ENCODE results near the gene PFDN4.

The PFDN4 gene

DNA sequence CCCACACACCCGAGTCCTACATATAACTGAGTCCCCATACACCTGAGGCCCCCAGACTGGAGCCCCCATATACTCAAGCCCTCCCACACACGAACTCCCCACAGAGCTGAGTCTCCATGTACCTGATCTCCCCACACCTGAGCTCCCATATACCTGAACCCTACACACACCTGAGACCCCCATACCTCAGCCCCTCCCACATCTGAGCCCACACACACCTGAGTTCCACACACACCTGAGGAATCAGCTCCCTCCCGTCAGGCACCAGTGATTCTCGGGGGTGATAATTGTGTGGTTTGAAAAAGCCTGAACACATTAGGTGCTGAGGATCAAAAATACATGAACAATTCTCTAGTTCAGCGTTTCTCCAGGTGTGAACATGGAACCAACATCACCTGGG is 15.4 kb downstream of the PFDN4 start:
- CTCF ChIA-PET = interaction anchor here (0.6 kb wide), 1 partner anchor 426 kb away, joined by 4 read pairs; no protein-coding TSS in a partner anchor
- Histone ChIP-seq H3K9me3 (ENCODE audit: control insufficient read depth, insufficient read depth, low read depth, low read length) (no peaks in the 10 kb centered on the region), H3K27ac (ENCODE audit: extremely low read depth, low read depth, low read length) (no peak overlapping the region), H3K36me3 (ENCODE audit: control insufficient read depth in 2 of 2, insufficient read depth in 1 of 2, low read length in 2 of 2) (peaks cover 0 to 4% of the 10 kb centered on the region in 2 experiments; a peak in 2 of 3 replicates), H3K4me1 (ENCODE audit: control insufficient read depth, insufficient read depth, low read length) (no peaks in the 10 kb centered on the region), H3K4me3 (ENCODE audit: low read depth, low read length) (no peak overlapping the region)
- TF ChIP-seq, protein P1, sequence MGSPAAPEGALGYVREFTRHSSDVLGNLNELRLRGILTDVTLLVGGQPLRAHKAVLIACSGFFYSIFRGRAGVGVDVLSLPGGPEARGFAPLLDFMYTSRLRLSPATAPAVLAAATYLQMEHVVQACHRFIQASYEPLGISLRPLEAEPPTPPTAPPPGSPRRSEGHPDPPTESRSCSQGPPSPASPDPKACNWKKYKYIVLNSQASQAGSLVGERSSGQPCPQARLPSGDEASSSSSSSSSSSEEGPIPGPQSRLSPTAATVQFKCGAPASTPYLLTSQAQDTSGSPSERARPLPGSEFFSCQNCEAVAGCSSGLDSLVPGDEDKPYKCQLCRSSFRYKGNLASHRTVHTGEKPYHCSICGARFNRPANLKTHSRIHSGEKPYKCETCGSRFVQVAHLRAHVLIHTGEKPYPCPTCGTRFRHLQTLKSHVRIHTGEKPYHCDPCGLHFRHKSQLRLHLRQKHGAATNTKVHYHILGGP (tag by site-specific recombination; IDR thresholded peaks at IDR 0.05) = no peak
- no peak for TF ChIP-seq ZNF510 (tag by site-specific recombination; IDR thresholded peaks at IDR 0.05; ENCODE audit: insufficient replicate concordance)
- no peak for TF ChIP-seq ZNF571 (tag by site-specific recombination; IDR thresholded peaks at IDR 0.05)
- no peak for TF ChIP-seq ZNF23 (tag by site-specific recombination; IDR thresholded peaks at IDR 0.05; ENCODE audit: borderline replicate concordance)
- no peak for TF ChIP-seq ZBTB20 (tag by site-specific recombination; IDR thresholded peaks at IDR 0.05)
- TF ChIP-seq ZNF585B (tag by site-specific recombination; IDR thresholded peaks at IDR 0.05) = no peak
- TF ChIP-seq, protein P2, sequence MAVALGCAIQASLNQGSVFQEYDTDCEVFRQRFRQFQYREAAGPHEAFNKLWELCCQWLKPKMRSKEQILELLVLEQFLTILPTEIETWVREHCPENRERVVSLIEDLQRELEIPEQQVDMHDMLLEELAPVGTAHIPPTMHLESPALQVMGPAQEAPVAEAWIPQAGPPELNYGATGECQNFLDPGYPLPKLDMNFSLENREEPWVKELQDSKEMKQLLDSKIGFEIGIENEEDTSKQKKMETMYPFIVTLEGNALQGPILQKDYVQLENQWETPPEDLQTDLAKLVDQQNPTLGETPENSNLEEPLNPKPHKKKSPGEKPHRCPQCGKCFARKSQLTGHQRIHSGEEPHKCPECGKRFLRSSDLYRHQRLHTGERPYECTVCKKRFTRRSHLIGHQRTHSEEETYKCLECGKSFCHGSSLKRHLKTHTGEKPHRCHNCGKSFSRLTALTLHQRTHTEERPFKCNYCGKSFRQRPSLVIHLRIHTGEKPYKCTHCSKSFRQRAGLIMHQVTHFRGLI (tag by site-specific recombination; IDR thresholded peaks at IDR 0.05) = no peak
- TF ChIP-seq, protein P3, sequence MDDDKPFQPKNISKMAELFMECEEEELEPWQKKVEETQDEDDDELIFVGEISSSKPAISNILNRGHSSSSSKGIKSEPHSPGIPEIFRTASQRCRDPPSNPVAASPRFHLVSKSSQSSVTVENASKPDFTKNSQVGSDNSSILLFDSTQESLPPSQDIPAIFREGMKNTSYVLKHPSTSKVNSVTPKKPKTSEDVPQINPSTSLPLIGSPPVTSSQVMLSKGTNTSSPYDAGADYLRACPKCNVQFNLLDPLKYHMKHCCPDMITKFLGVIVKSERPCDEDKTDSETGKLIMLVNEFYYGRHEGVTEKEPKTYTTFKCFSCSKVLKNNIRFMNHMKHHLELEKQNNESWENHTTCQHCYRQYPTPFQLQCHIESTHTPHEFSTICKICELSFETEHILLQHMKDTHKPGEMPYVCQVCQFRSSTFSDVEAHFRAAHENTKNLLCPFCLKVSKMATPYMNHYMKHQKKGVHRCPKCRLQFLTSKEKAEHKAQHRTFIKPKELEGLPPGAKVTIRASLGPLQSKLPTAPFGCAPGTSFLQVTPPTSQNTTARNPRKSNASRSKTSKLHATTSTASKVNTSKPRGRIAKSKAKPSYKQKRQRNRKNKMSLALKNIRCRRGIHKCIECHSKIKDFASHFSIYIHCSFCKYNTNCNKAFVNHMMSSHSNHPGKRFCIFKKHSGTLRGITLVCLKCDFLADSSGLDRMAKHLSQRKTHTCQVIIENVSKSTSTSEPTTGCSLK (tag by site-specific recombination; IDR thresholded peaks at IDR 0.05) = no peak
- no peak for TF ChIP-seq ZNF777 (tag by site-specific recombination; IDR thresholded peaks at IDR 0.05; ENCODE audit: borderline replicate concordance)
- no peak for TF ChIP-seq SCRT2 (tag by site-specific recombination; IDR thresholded peaks at IDR 0.05)
- TF ChIP-seq, protein P4, sequence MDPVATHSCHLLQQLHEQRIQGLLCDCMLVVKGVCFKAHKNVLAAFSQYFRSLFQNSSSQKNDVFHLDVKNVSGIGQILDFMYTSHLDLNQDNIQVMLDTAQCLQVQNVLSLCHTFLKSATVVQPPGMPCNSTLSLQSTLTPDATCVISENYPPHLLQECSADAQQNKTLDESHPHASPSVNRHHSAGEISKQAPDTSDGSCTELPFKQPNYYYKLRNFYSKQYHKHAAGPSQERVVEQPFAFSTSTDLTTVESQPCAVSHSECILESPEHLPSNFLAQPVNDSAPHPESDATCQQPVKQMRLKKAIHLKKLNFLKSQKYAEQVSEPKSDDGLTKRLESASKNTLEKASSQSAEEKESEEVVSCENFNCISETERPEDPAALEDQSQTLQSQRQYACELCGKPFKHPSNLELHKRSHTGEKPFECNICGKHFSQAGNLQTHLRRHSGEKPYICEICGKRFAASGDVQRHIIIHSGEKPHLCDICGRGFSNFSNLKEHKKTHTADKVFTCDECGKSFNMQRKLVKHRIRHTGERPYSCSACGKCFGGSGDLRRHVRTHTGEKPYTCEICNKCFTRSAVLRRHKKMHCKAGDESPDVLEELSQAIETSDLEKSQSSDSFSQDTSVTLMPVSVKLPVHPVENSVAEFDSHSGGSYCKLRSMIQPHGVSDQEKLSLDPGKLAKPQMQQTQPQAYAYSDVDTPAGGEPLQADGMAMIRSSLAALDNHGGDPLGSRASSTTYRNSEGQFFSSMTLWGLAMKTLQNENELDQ (tag by site-specific recombination; IDR thresholded peaks at IDR 0.05; ENCODE audit: low read depth) = no peak
- TF ChIP-seq, protein P5, sequence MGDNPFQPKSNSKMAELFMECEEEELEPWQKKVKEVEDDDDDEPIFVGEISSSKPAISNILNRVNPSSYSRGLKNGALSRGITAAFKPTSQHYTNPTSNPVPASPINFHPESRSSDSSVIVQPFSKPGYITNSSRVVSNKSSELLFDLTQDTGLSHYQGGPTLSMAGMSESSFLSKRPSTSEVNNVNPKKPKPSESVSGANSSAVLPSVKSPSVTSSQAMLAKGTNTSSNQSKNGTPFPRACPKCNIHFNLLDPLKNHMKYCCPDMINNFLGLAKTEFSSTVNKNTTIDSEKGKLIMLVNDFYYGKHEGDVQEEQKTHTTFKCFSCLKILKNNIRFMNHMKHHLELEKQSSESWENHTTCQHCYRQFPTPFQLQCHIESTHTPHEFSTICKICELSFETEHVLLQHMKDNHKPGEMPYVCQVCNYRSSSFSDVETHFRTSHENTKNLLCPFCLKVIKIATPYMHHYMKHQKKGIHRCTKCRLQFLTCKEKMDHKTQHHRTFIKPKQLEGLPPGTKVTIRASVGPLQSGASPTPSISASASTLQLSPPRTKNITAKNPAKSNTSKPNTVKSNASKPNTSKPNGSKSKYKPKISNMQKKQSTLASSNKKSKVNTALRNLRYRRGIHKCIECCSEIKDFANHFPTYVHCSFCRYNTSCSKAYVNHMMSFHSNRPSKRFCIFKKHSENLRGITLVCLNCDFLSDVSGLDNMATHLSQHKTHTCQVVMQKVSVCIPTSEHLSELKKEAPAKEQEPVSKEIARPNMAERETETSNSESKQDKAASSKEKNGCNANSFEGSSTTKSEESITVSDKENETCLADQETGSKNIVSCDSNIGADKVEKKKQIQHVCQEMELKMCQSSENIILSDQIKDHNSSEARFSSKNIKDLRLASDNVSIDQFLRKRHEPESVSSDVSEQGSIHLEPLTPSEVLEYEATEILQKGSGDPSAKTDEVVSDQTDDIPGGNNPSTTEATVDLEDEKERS (tag by site-specific recombination; IDR thresholded peaks at IDR 0.05) = no peak
- TF ChIP-seq, protein P6, sequence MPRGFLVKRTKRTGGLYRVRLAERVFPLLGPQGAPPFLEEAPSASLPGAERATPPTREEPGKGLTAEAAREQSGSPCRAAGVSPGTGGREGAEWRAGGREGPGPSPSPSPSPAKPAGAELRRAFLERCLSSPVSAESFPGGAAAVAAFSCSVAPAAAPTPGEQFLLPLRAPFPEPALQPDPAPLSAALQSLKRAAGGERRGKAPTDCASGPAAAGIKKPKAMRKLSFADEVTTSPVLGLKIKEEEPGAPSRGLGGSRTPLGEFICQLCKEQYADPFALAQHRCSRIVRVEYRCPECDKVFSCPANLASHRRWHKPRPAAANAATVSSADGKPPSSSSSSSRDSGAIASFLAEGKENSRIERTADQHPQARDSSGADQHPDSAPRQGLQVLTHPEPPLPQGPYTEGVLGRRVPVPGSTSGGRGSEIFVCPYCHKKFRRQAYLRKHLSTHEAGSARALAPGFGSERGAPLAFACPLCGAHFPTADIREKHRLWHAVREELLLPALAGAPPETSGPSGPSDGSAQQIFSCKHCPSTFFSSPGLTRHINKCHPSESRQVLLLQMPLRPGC (tag by site-specific recombination; IDR thresholded peaks at IDR 0.05) = no peak
- TF ChIP-seq ZNF121 (tag by site-specific recombination; IDR thresholded peaks at IDR 0.05) = no peak
- TF ChIP-seq, protein P7, sequence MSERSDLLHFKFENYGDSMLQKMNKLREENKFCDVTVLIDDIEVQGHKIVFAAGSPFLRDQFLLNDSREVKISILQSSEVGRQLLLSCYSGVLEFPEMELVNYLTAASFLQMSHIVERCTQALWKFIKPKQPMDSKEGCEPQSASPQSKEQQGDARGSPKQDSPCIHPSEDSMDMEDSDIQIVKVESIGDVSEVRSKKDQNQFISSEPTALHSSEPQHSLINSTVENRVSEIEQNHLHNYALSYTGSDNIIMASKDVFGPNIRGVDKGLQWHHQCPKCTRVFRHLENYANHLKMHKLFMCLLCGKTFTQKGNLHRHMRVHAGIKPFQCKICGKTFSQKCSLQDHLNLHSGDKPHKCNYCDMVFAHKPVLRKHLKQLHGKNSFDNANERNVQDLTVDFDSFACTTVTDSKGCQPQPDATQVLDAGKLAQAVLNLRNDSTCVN (tag by site-specific recombination; optimal IDR thresholded peaks at IDR 0.05) = no peak
- TF ChIP-seq MYNN (tag by site-specific recombination; IDR thresholded peaks at IDR 0.05; ENCODE audit: borderline replicate concordance) = no peak
- TF ChIP-seq ZNF560 (tag by site-specific recombination; IDR thresholded peaks at IDR 0.05; ENCODE audit: borderline replicate concordance) = no peak
- TF ChIP-seq ZNF404 (tag by site-specific recombination; IDR thresholded peaks at IDR 0.05) = no peak
- POLR2A ChIA-PET = interaction anchor here (0.6 kb wide), 1 partner anchor 309 kb away, joined by 5 read pairs; no protein-coding TSS in a partner anchor

Data from HEK293 (cell line).